GM10248 (cell line): ENCODE measurements around the gene SGCD.

ENCODE experiments used
- CTCF ChIA-PET: fragments of 300-600 bp; sonication (Branson Sonifier 250); formaldehyde crosslinking; extraction: SDS; loops from one replicate; lab custom pipeline; 2021; ENCODE audit warnings: antibody characterized with exemption; lab: Yijun Ruan, JAX
- POLR2A ChIA-PET: fragments of 350-650 bp; sonication (Branson Sonifier 250); formaldehyde crosslinking; extraction: SDS; loops from one replicate; lab custom pipeline; 2020; ENCODE audit warnings: antibody characterized with exemption; lab: Yijun Ruan, JAX
- DNase-seq: peaks from one replicate; pipeline ENCODE4 v3.0.0; 2012; ENCODE audit errors: extremely low spot score
- CTCF ChIP-seq: IDR thresholded peaks from 2 replicates; pipeline ENCODE4 v1.5.1; 2012; ENCODE audit warnings: mild to moderate bottlenecking, low read depth; ENCODE audit errors: extremely low read depth, missing control alignments, control extremely low read depth

The SGCD gene

GRCh38 chr5:156589946-156590216 is 262.9 kb downstream of the SGCD start:
- DNase-seq: no peak
- ChIA-PET POLR2A (no interaction called here), CTCF (no interaction called here)
- no peak for TF ChIP-seq CTCF

GRCh38 chr5:156590978-156591377 is 264.0 kb downstream of the SGCD start:
- no peak for TF ChIP-seq CTCF
- ChIA-PET CTCF (no interaction called here), POLR2A (no interaction called here)
- no peak for DNase-seq

GRCh38 chr5:156591631-156592030 is 264.7 kb downstream of the SGCD start:
- ChIA-PET CTCF (no interaction called here), POLR2A (no interaction called here)
- no peak for TF ChIP-seq CTCF
- no peak for DNase-seq

GRCh38 chr5:156593546-156593945 is 266.6 kb downstream of the SGCD start:
- TF ChIP-seq CTCF: no peak
- ChIA-PET CTCF (no interaction called here), POLR2A (no interaction called here)
- no peak for DNase-seq

- ChIA-PET CTCF (no interaction called here), POLR2A (no interaction called here)
- DNase-seq: no peak
- TF ChIP-seq CTCF: no peak
Observed at GRCh38 chr5:156594406-156594805, 267.4 kb downstream of the SGCD start.

GRCh38 chr5:156595132-156595787 is 268.3 kb downstream of the SGCD start:
- DNase-seq: no peak
- ChIA-PET POLR2A (no interaction called here), CTCF (interaction anchor here (1.6 kb wide), 1 partner anchor 18 kb away, joined by 3 read pairs; no protein-coding TSS in a partner anchor)
- TF ChIP-seq CTCF: no peak
